Stimulated activated CD8-positive, alpha-beta memory T cell treated with anti-CD3 and anti-CD28 coated beads, Interleukin-2, amount 100 ng/mL, for 48 hours (primary cell): ENCODE data around the gene UTF1.
"Not testable (repeated sequence)": the region's sequence is repeated elsewhere in the genome, so short reads cannot be mapped to it uniquely, and the experiment has no call there.

Experiments used
- DNase-seq, 2 donors: peaks; one replicate each; pipeline ENCODE4 v3.0.0-alpha.2; 2020; ENCODE audit warnings: low read depth in 2 of 2

Gene UTF1

GRCh38 chr10:133209641-133210040 is 20.4 kb upstream of the UTF1 start:
- DNase-seq, result no peak

GRCh38 chr10:133210398-133211140 is 19.4 kb upstream of the UTF1 start:
- DNase-seq, result no peak

- no peak for DNase-seq
These were observed 18.7 kb upstream of the UTF1 start for GRCh38 chr10:133211141-133211830.

GRCh38 chr10:133211959-133212852 is 17.8 kb upstream of the UTF1 start:
- no peak for DNase-seq

GRCh38 chr10:133212853-133213494 is 17.0 kb upstream of the UTF1 start:
- DNase-seq, result no peak

- DNase-seq, result no peak
These were observed 16.2 kb upstream of the UTF1 start for GRCh38 chr10:133213641-133214467.

- DNase-seq, result no peak
These were observed 15.3 kb upstream of the UTF1 start for GRCh38 chr10:133214468-133215410.

GRCh38 chr10:133215586-133215985 is 14.4 kb upstream of the UTF1 start:
- no peak for DNase-seq

GRCh38 chr10:133216776-133217175 is 13.2 kb upstream of the UTF1 start:
- no peak for DNase-seq

GRCh38 chr10:133217800-133218589 is 12.0 kb upstream of the UTF1 start:
- no peak for DNase-seq

GRCh38 chr10:133218891-133219290 is 11.1 kb upstream of the UTF1 start:
- no peak for DNase-seq

GRCh38 chr10:133219782-133220181 is 10.2 kb upstream of the UTF1 start:
- DNase-seq, result no peak

GRCh38 chr10:133221331-133221730 is 8.7 kb upstream of the UTF1 start:
- no peak for DNase-seq

- DNase-seq, result not testable (repeated sequence)
These were observed 8.3 kb upstream of the UTF1 start for GRCh38 chr10:133221756-133222155.

GRCh38 chr10:133224076-133224475 is 5.9 kb upstream of the UTF1 start:
- no peak for DNase-seq

GRCh38 chr10:133224756-133225372 is 5.2 kb upstream of the UTF1 start:
- no peak for DNase-seq

GRCh38 chr10:133225707-133226191 is 4.3 kb upstream of the UTF1 start:
- no peak for DNase-seq

GRCh38 chr10:133226251-133226808 is 3.7 kb upstream of the UTF1 start:
- no peak for DNase-seq
